Liver (tissue), 9 donors: ENCODE results near the gene DPYD. TPM values are rescaled to one million over a fixed set of nuclear protein-coding genes. Genes with fewer than 3 reads are reported as not detected.

Experiments
- DNase-seq: peaks from one replicate; pipeline ENCODE4 v3.0.0-alpha.2; 2017; ENCODE audit warnings: low spot score
- H3K27ac ChIP-seq, 2 donors: one replicate each; pipeline ENCODE4 v1.7.0; 2013; ENCODE audit warnings: inconsistent platforms in 2 of 2, low read length in 2 of 2, control low read depth in 1 of 2, low read depth in 1 of 2, mild to moderate bottlenecking in 1 of 2
- H3K27me3 ChIP-seq, 4 donors: one replicate each; pipeline versions ENCODE4 v1.6.1 to v1.7.0; 2013; ENCODE audit warnings: low read length in 3 of 4, inconsistent platforms in 1 of 4, mild to moderate bottlenecking in 1 of 4, moderate library complexity in 1 of 4; ENCODE audit not compliant: control insufficient read depth in 4 of 4, insufficient read depth in 4 of 4
- H3K36me3 ChIP-seq, 4 donors: one replicate each; pipeline versions ENCODE4 v1.6.1 to v1.7.0; 2013; ENCODE audit warnings: low read length in 3 of 4, mild to moderate bottlenecking in 3 of 4, low read depth in 1 of 4, moderate library complexity in 1 of 4; ENCODE audit not compliant: control insufficient read depth in 4 of 4, insufficient read depth in 3 of 4
- H3K4me1 ChIP-seq, 4 donors: one replicate each; pipeline versions ENCODE4 v1.6.1 to v1.7.0; 2013; ENCODE audit warnings: low read length in 3 of 4, mild to moderate bottlenecking in 3 of 4, moderate library complexity in 1 of 4; ENCODE audit not compliant: control insufficient read depth in 4 of 4, insufficient read depth in 4 of 4
- H3K4me3 ChIP-seq, 3 donors: one replicate each; pipeline versions ENCODE4 v1.6.1 to v1.7.0; 2013; ENCODE audit warnings: low read length in 3 of 3, control low read depth in 1 of 3, low read depth in 1 of 3, mild to moderate bottlenecking in 1 of 3
- H3K9ac ChIP-seq, 2 donors: one replicate each; pipeline ENCODE4 v1.7.0; 2013; ENCODE audit warnings: low read length in 2 of 2, mild to moderate bottlenecking in 2 of 2, moderate library complexity in 2 of 2, control low read depth in 1 of 2, low read depth in 1 of 2
- H3K9me3 ChIP-seq, 4 donors: one replicate each; pipeline versions ENCODE4 v1.6.1 to v1.7.0; 2013; ENCODE audit warnings: low read length in 3 of 4; ENCODE audit not compliant: control insufficient read depth in 4 of 4
- ATF3 ChIP-seq: IDR thresholded peaks from 2 replicates; pipeline ENCODE4 v1.6.1; 2016; ENCODE audit warnings: antibody characterized with exemption
- CTCF ChIP-seq: fragments of 150-350 bp; IDR thresholded peaks from 2 replicates; pipeline ENCODE4 v1.5.1; 2017; ENCODE audit warnings: improper control_type of control experiment, low read depth, low read length; ENCODE audit not compliant: missing input control
- EGR1 ChIP-seq, 2 donors: IDR thresholded peaks; 2 replicates each; pipeline ENCODE4 v1.6.1; 2016 to 2018; ENCODE audit warnings: antibody characterized with exemption in 2 of 2, low read depth in 2 of 2
- FOXA1 ChIP-seq: IDR thresholded peaks from 2 replicates; pipeline ENCODE4 v1.6.1; 2016; ENCODE audit warnings: antibody characterized with exemption
- FOXA2 ChIP-seq: IDR thresholded peaks from 2 replicates; pipeline ENCODE4 v1.6.1; 2016; ENCODE audit warnings: antibody characterized with exemption
- GABPA ChIP-seq, 2 donors: IDR thresholded peaks in 1 of 2; conservative IDR thresholded peaks in 1 of 2; 2 replicates each; pipeline ENCODE4 v1.6.1; 2016; ENCODE audit warnings: antibody characterized with exemption in 2 of 2, mild to moderate bottlenecking in 1 of 2, moderate library complexity in 1 of 2
- HNF4A ChIP-seq, 2 donors: conservative IDR thresholded peaks; 2 replicates each; pipeline ENCODE4 v1.6.1; 2016; ENCODE audit warnings: antibody characterized with exemption in 2 of 2, mild to moderate bottlenecking in 2 of 2
- JUND ChIP-seq, 2 donors: IDR thresholded peaks; 2 replicates each; pipeline ENCODE4 v1.6.1; 2016; ENCODE audit warnings: antibody characterized with exemption in 2 of 2
- MAX ChIP-seq: IDR thresholded peaks from 2 replicates; pipeline ENCODE4 v1.6.1; 2016; ENCODE audit warnings: antibody characterized with exemption
- NR2F2 ChIP-seq: IDR thresholded peaks from 2 replicates; pipeline ENCODE4 v1.6.1; 2016; ENCODE audit warnings: antibody characterized with exemption
- RAD21 ChIP-seq, 2 donors: IDR thresholded peaks; 2 replicates each; pipeline ENCODE4 v1.6.1; 2016; ENCODE audit warnings: antibody characterized with exemption in 2 of 2, mild to moderate bottlenecking in 2 of 2
- REST ChIP-seq: IDR thresholded peaks from 2 replicates; pipeline ENCODE4 v1.6.1; 2016; ENCODE audit warnings: antibody characterized with exemption, mild to moderate bottlenecking
- RXRA ChIP-seq, 2 donors: IDR thresholded peaks; 2 replicates each; pipeline ENCODE4 v1.6.1; 2017 to 2018; ENCODE audit warnings: antibody characterized with exemption in 2 of 2, mild to moderate bottlenecking in 1 of 2
- SP1 ChIP-seq: IDR thresholded peaks from 2 replicates; pipeline ENCODE4 v1.6.1; 2018; ENCODE audit warnings: antibody characterized with exemption, mild to moderate bottlenecking
- TAF1 ChIP-seq: conservative IDR thresholded peaks from 2 replicates; pipeline ENCODE4 v1.6.1; 2016; ENCODE audit warnings: antibody characterized with exemption, mild to moderate bottlenecking
- YY1 ChIP-seq: IDR thresholded peaks from 2 replicates; pipeline ENCODE4 v1.6.1; 2016; ENCODE audit warnings: antibody characterized with exemption, mild to moderate bottlenecking
- ZBTB33 ChIP-seq: IDR thresholded peaks from 2 replicates; pipeline ENCODE4 v1.6.1; 2016; ENCODE audit warnings: antibody characterized with exemption
- WGBS: extraction: QIAGEN DNeasy Blood & Tissue Kit; methylation state at CpG from one replicate; pipeline ENCODE4 v1.1.7; 2013; 5-methylcytosine and 5-hydroxymethylcytosine counted together
- polyA plus RNA-seq, 2 donors: library from polyadenylated mRNA; stranded (reverse) in 1 of 2; unstranded in 1 of 2; fragments of 200-250 nt in 1 of 2; fragments of >200 nt in 1 of 2; fragmentation: Nextera tagmentation in 1 of 2; extraction: Ambion mirVana in 1 of 2; gene quantifications; one replicate each; pipeline versions ENCODE4 v1.2.1 to v1.2.3, GENCODE V29; 2013 to 2015
- total RNA-seq, 2 donors: library from RNA; depleted of rRNA; stranded (reverse); fragments of >200 nt; gene quantifications; one replicate each; pipeline ENCODE4 v1.2.3, GENCODE V29; 2014
- donor health status: healthy.
- donor health status: healthy.
- donor health status: healthy.
- donor health status: healthy.
- donor health status: healthy.

DPYD gene
- total and polyA plus RNA-seq, 4 donors: 16.2 to 142 (median 47.0) TPM

- H3K9me3 ChIP-seq: no peaks in the 10 kb centered on the region
- H3K27ac ChIP-seq: no peak overlapping the region
- DNase-seq: no peak
- no peak overlapping the region for H3K9ac ChIP-seq
- no peak overlapping the region for H3K4me3 ChIP-seq
- H3K36me3 ChIP-seq: peaks cover 0 to 2% (median 0%) of the 10 kb centered on the region in 4 donors
- no peaks in the 10 kb centered on the region for H3K27me3 ChIP-seq
- 90% methylated on average over 2 of the region's 2 CpGs for WGBS
- TF ChIP-seq MAX (no peak), FOXA2 (no peak), HNF4A (conservative IDR thresholded peaks at IDR 0.05) (no peak), JUND (IDR thresholded peaks at IDR 0.05) (no peak), YY1 (no peak), ATF3 (no peak), GABPA (IDR thresholded peaks at IDR 0.05 in 1 of 2, conservative IDR thresholded peaks at IDR 0.05 in 1 of 2) (no peak), RAD21 (IDR thresholded peaks at IDR 0.05) (no peak), ZBTB33 (no peak), EGR1 (IDR thresholded peaks at IDR 0.05; ENCODE audit: low read depth in 2 of 2) (no peak), CTCF (no peak), TAF1 (no peak), RXRA (IDR thresholded peaks at IDR 0.05) (no peak), REST (no peak), NR2F2 (no peak), FOXA1 (no peak), SP1 (no peak)
- peaks cover 0 to 4% (median under 1%) of the 10 kb centered on the region in 4 donors for H3K4me1 ChIP-seq
Observed at GRCh38 chr1:97802011-97802410, 118.8 kb downstream of the DPYD start.
